D341Med (cell line): ENCODE results near the gene TRIM40.

Experiments
- DNase-seq: peaks from one replicate; pipeline ENCODE4 v3.0.0; 2012; ENCODE audit warnings: low spot score

TRIM40 gene

DNA sequence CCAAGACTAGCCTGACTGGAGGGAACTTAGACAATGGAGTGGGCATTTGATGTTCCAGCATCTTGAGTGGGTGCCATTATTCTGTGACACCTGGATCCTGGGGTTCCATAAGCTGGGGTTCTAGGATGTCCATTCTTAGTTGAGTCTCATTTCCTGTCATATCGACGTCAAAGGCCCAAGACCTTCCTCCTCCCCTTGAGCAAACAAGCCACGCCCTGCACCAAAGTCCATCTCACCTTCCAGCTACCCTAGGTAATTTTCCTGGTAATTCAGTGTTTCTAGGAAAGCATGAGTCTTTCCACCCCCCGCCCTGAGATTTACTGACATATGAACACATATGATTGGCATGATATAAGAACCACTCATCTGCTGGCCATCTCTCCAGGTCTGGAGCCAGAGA, at the start of gene TRIM40:
Gene TRIM40, plus strand, starts transcription at position 384 of the 400 bp plus-strand sequence. CDS start 897 bp downstream, outside the sequence.
- DNase-seq: no peak

GRCh38 chr6:30087876-30088275, 48.1 kb upstream of the TRIM40 start:
- DNase-seq: no peak

- no peak for DNase-seq
These were observed 44.2 kb upstream of the TRIM40 start for GRCh38 chr6:30091577-30092381.

DNA sequence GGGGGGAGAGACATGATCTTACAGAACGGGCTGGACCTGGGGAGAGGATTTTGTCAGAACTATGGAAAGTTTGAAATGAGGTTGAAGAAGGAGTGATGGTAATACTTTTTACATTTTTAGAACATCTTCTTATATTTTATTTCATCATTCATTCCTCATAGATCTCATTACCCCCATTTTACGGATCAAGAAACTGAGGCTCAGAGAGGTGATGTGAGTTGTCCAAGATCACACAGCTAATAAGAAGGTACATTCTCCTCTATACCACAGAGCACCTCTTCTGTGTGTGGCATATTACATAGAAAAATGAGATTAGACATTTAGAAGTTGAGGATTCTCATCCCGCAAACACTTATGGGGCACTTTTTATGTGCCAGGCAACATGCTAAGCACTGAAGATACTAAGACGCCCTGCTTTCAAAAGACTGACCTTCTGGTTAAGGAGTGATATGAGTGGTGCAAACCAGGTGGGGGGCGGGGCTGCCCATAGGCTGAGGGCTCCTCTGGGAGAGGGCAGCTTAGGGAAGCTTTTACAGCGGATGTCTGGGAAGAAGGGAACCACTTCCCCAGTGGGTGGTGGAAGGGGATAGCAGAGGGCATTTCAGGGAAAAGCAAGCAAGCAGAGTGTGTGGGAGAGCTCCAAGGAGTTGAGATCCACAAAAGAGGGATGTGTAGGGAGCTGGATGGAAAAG, 42.9 kb upstream of the TRIM40 start:
- no peak for DNase-seq

GRCh38 chr6:30093951-30094661, 41.8 kb upstream of the TRIM40 start:
- no peak for DNase-seq

DNA sequence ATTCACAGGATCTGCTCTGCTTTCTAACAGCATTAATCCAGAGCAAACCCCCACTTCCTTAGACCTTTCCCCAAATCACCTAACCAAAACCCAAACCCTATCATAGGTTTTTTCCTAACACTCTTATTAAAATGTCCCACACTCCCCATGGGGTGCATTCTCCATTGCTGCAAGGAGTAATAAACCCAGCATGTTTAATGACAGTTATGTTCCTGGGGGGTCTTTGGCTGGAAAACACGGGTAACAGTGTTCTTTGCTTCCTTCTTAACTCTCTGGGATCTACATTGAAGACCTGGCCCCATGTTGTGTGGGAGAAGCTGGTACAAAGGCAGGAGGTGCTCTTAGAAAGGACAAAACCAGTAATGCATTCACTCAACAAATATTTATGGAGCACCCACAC, 39.1 kb upstream of the TRIM40 start:
- DNase-seq: no peak

DNA sequence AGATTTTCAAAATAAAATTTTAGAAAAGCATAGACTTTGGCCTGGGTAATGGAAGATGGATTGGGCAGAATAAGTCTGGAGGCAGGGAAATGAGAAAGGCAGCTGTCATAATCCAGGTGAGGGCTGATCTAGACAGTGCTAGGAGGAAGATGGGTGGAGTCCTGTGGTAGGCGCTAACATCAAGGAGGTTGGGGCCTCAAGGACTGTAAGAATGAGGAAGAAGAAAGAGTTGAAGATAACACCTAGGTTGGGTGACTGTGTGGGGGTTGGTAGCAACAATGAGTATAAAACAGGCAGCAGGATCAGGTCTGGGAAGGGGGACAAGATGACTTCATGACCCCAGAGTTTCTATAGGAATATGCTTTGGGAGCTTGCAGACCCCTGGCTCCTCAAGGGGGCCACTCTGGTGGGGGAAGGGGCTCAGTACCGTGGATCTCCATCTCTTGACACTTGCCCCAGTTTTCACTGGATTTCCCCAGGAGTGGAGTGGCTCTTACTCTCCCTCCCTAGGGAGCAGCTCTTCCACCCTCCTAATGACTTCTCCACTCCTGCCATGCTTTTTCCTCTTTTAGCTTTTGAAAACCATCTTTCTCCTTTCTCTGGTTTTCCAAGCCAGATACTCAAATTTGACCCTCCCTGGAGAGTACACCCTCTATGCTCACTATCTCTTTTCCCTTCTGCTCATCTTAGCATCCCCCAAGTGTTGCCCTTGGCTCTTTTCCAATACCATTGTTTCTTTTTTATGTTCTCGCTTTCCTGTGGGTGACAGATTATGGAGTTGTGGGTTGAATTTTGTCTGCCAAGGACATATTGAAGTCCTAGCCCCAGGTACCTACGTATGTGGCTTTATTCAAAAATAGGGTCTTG, 37.8 kb upstream of the TRIM40 start:
- DNase-seq: no peak

GRCh38 chr6:30100154-30100553, 35.8 kb upstream of the TRIM40 start:
- DNase-seq: no peak

- DNase-seq: peak; percentile 40
These were observed 35.1 kb upstream of the TRIM40 start for GRCh38 chr6:30100585-30101443.

DNA sequence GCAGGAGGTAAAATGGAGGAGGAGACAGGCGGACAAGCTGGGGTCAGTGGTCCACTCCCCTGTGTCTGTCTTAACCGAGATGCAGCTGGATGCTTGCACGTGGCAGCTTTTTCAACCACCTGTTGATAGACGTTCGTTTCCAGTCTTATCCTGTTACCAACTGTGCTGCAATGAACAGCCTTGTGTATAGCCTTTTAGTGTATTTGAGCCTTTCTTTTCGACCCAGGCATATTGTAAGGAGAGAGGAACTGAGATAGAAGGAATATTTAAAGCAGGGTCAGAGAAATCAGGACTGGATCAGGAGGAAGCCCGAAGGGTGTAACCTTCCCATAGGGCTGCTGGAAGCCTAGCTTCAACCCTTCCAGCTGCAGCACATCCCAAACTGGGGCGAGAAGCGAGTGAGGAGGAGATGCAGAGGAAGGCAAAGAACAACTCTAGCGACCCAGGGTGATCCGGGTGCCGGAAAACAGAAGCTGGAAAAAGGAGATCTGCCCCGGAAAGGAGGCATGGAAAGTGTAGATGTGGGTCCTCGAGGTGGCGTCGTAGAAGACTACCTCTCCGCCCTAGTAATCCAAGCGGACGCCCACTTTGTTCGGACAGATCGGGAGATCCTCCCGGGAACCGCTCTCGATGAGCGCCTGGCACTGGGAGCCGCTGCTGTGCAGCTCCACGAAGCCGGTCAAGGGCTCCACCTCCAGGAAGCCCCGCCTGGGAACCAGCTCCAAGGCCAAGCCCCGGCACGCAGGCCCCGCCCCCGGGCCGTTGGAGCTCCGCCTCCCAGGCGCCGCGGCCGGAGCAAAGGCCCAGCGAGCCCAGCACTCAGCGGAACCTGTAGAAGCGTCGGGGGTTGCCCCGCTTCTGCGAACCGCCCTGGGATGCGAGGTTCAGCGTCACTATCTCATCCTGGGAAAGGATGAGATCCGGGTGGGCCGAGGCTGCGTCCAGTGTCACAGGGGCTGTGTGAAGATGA, 34.2 kb upstream of the TRIM40 start:
- peak; percentile 84 for DNase-seq

DNA sequence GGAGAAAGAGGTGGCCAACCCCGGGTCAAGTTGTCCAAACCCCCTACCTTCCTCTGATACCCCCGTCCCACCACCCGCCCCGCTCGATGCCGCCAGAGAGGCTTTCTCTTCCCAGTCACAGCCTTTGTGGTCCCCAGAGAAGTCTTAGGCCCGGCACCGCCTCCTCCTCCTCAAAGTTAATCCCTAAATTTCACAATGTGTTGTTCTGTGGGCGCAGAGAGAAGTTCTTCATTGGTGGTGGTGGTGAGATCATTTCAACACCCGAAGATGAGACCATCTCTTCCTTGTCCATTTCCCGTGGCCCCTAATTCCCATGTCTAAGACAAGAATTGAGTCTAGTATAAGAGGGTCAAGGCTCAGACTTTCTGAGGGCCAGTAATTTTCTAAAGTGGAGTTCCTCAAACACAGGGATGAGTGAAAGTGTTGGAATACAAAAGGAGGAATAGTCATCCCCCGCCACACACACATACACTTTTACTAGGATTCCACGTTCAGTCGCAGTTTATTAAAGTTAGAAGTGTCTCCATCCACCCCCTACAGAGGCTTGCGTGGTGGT, 33.4 kb upstream of the TRIM40 start:
- DNase-seq: peak; percentile 59

GRCh38 chr6:30102970-30103871, 32.7 kb upstream of the TRIM40 start:
- peak; percentile 86 for DNase-seq

DNA sequence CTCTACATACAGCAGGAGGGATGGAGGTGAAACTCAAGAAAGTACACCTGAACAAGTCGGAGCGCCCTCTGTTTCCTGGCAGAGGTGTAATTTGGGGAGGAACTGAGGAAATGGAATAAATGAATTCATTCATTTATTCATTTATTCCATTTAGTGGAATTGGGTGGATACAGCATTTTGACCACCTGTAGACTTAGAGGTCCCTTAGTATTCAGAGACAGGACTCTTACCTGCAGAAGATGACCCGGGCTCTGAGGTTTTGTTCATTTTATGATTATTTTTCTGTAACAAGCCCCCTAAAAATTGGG, 32.1 kb upstream of the TRIM40 start:
- no peak for DNase-seq

DNA sequence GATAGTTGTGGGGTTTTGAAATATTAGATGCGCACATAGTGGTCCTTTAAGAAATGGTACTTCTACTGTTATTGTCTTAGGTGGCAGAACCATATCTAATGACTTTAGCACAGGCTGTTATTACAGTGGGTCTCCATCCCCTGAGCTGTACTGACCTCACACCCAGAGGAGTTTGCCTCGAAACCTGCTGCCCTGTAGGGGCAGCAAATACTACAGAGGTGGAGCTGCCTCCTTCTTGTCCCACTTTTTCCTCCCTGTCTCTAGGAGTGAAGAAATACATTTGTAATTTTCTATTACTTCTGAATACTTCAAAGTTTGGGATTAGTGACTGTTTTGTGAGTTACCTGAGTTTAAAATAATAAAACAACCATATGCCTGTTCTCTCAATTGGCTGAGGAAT, 31.3 kb upstream of the TRIM40 start:
- DNase-seq: no peak

DNA sequence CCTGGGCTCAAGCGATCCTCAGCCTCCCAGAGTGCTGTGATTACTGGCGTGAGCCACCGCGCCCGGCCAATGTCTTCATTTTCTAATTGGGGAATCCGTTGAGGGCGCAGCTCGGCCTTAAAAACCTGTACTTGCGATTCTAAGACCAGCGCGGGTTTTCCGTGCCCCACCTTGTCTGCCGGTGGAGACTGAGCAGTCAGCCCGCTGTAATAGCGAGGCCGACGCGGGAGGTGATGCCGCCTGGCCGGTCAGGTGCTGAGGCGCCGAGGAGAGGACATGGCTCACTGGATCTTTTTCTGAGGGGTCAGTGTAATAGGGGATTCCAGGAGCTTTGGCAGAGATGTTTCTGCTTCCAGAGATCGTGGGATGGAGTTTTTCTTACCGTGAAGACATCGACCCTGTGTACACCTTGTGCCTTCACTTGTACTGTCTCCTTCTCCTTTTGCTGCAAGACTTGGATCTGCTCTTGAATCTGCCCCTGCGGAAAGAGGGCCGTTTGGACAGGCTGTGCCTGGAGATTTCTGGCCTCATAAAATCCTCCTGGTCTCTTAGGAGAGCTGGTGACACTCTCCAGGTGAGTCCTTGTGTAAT, 24.6 kb upstream of the TRIM40 start:
- no peak for DNase-seq

DNA sequence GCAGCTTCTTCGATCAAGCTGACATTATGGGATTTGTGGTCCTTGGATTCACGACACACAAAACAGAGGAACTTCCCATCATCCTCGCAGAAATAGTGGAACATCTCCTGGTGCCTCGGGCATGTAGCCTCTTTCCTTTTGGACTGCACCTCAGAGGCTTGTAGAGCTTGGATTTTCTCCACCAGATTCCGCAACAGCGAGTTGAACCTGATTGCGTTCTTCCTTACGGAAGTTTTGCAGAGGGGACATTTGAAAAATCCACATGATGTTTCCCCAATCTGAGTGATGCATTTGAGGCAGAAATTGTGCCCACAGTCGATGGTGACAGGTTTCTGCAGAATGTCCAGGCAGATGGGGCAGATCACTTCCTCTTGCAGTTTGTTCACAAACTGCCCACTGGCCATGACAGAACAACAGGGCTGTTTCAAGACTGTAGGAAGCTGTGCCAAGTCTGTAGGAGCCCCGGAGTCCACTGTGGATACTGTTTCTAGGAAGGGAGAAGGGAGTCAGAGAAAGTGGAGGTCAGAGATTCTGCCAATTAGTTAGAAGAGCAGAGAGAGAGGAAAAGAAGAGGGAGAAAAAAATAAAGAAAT, 23.4 kb upstream of the TRIM40 start:
- DNase-seq: no peak

GRCh38 chr6:30113003-30113759, 22.8 kb upstream of the TRIM40 start, which contains the start of gene TRIM31:
Gene TRIM31, minus strand, starts transcription at chr6:30113090. Its CDS starts 285 bp downstream, at chr6:30112805.
- DNase-seq: no peak
